ENCODE results near the gene ITGA5. TPM values are rescaled to one million over a fixed set of nuclear protein-coding genes. Genes with fewer than 3 reads are reported as not detected.
"Not testable (repeated sequence)": the region's sequence is repeated elsewhere in the genome, so short reads cannot be mapped to it uniquely, and the experiment has no call there.

The ITGA5 gene
- total RNA-seq, 1 donor, result 239 TPM

DNA sequence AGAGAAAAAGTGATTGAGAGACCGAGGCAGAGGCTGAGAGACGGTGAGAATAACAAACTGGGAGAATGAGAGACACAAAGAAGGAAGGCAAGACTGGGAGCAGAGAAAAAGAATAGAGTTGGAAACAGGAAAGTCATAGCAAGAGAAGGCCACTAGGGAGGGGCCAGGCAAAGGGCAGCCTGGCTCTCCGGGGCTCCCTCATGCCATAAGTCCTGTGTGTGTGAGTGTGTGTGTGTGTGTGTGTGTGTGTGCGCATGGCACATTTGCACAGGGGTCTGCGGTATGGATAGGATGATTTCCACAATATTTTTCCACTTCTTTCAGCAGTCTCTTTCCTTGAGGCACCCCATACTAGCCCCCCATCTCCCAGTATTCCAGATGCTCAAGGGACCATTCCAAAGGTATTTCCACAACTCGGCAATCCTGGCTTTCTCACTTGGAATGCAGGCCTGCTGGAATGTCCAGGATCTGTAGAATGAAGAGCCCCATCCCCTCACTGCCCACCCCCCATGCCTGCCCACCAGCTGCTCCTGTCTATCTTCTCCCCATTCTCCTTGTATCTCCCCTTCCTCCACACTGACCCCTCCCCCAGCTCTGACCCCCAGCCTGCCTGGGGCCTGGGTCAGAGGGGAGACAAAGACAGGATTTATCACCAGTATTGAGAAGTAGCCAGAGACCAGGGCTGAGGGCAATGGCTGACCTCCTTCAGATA, 63.8 kb downstream of the ITGA5 start:
- TF ChIP-seq, protein P1, sequence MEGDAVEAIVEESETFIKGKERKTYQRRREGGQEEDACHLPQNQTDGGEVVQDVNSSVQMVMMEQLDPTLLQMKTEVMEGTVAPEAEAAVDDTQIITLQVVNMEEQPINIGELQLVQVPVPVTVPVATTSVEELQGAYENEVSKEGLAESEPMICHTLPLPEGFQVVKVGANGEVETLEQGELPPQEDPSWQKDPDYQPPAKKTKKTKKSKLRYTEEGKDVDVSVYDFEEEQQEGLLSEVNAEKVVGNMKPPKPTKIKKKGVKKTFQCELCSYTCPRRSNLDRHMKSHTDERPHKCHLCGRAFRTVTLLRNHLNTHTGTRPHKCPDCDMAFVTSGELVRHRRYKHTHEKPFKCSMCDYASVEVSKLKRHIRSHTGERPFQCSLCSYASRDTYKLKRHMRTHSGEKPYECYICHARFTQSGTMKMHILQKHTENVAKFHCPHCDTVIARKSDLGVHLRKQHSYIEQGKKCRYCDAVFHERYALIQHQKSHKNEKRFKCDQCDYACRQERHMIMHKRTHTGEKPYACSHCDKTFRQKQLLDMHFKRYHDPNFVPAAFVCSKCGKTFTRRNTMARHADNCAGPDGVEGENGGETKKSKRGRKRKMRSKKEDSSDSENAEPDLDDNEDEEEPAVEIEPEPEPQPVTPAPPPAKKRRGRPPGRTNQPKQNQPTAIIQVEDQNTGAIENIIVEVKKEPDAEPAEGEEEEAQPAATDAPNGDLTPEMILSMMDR (IDR thresholded peaks at IDR 0.05; ENCODE audit: insufficient read depth, low read length), result peak; percentile 20
- no peak for DNase-seq (ENCODE audit: low read depth)
- no peak overlapping the region for H3K4me3 ChIP-seq (ENCODE audit: low read depth, low read length)

DNA sequence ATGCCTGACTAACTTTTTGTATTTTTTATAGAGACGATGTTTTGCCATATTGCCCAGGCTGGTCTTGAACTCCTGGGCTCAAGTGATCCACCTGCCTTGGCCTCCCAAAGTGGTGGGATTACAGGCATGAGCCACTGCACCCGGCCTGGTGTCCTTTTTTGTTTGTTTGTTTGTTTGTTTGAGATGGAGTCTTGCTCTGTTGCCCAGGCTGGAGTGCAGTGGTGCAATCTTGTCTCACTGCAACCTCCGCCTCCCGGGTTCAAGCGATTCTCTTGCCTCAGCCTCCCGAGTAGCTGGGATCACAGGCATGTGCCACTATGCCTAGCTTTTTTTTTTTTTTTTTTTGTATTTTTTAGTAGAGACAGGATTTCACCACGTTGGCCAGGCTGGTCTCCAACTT, 64.8 kb downstream of the ITGA5 start:
- not testable (repeated sequence) for H3K4me3 ChIP-seq (ENCODE audit: low read depth, low read length); DNase-seq (ENCODE audit: low read depth)

DNA sequence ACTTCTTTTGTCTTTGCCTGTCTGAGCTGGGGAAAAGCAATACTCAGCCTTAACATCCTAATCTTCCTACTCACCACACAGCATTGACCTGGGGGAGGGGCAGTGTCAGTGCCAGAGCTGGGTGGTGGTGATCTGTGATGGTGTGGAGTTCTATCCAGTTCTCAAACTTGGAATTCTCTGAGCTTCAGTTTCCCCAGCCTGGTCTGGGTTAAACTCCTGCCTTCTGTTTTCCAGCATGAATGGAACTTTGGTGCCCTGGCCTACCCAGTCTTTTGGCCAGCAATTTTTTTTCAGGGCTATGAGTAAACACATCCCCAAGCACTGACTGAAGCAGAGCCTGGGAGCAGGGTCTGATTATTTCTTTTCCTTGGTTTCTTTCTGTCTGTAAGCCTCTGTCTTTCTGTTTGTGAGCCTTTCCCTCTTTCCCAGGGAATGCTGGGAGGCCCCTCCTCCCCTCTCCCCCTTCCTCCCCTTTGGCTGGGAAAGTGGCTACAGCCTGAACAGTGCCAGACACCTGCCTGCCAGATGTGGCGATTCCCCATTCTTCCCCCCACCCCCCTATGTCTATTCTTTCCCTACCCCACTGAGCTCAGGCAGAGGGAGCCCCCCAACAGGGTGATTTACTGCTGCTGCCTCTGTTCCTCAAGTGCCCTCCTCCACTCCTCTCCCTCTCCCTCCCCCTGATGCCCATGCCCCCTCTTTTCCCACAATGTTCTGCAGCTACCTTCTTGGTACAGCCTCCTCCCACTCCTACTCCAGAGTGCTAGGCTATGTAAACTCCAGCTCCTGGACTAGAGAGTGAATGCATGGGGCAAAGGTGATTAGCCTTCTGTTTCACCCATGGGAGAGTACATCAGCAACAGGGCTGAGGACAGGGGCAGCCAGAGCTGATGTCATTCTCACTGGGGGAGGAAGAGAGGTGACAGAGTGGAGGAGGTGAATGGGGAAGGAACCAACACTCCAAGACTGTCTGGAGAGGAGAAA, 65.9 kb downstream of the ITGA5 start:
- TF ChIP-seq, protein P1 (IDR thresholded peaks at IDR 0.05; ENCODE audit: insufficient read depth, low read length), result no peak
- DNase-seq (ENCODE audit: low read depth), result peak; percentile 52
- no peak overlapping the region for H3K4me3 ChIP-seq (ENCODE audit: low read depth, low read length)

DNA sequence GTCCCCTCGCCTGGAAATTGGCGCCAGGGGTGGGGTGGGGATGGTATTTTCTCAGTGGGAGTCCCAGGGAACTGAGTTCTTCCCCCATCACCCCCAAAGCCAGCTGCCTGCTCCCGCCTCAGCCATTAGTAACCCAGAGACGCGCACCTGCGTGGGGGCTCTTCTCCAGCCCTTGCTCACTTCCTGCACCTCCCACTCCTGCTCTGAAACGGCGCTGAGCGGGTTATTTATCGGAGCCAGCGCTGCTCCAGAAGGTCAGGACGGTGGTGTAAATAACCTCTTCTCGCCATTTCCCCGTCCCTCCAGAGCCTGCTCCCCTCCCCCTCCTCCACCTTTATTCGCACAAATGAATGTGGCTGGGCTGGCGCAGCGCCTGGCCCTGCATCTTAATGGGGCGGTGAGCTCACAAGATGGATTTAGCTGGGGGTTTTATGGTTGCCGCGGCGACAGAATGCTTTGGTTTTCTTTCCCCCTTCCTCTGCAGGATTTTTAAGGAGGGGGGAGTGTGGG, 67.0 kb downstream of the ITGA5 start:
- TF ChIP-seq, protein P1 (IDR thresholded peaks at IDR 0.05; ENCODE audit: insufficient read depth, low read length), result no peak
- H3K4me3 ChIP-seq (ENCODE audit: low read depth, low read length), result no peak overlapping the region
- peak; percentile 47 for DNase-seq (ENCODE audit: low read depth)

DNA sequence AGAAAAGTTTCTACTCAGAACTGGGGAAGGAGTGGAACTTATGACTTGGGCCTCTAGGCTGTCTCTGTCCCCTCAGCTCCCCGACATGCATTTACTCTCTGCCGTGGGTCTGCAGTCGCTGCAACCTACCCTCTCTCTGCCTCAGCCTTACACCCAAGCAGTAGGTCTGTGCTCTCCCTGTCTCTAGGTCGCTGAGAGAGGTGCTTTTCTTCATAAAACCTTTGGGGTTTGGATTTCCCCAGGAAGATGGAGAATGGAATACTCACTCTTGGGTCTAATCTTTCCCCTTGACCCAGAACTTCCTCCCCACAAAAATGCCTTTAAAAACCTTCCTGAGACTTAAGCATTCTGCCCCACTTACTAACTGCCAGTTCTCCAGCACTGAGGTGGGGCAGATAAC, 67.7 kb downstream of the ITGA5 start:
- H3K4me3 ChIP-seq (ENCODE audit: low read depth, low read length), result no peak overlapping the region
- TF ChIP-seq, protein P1 (IDR thresholded peaks at IDR 0.05; ENCODE audit: insufficient read depth, low read length), result no peak
- no peak for DNase-seq (ENCODE audit: low read depth)

DNA sequence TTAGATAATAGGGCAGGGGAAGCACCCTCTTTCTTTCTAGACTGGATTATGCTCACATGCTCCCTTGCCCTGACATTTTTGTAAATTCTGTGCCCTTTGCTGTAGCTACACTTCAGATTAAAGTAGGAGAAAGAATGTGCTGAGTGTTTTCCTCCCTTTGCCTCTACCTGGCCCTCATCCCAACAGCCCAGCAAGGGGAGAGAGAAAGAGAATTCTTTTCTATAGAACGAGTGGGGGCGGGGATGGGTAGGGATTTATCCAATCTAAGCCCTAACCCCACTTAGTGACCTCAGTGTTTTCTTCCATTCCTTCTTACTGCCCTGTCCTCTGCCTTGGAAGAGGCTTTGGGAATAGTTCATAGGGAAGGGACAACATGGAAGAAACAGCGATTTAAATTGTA, 68.3 kb downstream of the ITGA5 start:
- H3K4me3 ChIP-seq (ENCODE audit: low read depth, low read length), result no peak overlapping the region
- DNase-seq (ENCODE audit: low read depth), result no peak
- TF ChIP-seq, protein P1 (IDR thresholded peaks at IDR 0.05; ENCODE audit: insufficient read depth, low read length), result no peak

DNA sequence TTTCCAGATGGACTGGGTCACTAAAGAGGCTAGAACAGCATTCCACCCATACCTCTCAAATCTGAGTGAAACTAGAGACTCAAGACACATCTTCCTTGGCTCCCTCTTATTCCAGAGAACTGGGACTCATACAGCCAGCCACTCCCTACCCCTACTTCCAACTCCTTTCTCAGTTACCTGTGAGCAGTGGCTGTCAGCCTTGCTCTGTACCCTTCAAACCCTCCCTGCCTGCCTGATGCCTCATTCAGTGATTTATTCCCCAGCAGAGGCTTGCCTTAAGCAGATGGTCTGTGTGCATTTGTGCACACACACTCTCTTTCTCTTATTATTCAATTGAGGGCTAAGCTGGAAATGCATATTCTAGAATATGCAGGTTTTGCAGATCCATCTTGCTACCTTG, 69.4 kb downstream of the ITGA5 start:
- DNase-seq (ENCODE audit: low read depth), result no peak
- TF ChIP-seq, protein P1 (IDR thresholded peaks at IDR 0.05; ENCODE audit: insufficient read depth, low read length), result no peak
- no peak overlapping the region for H3K4me3 ChIP-seq (ENCODE audit: low read depth, low read length)
